Left hindlimb (tissue), 1 donor: Measurements from ENCODE around the gene RASGEF1B.

Source experiments
- DNase-seq: peaks from one replicate; pipeline ENCODE4 v3.0.0-alpha.2; 2018

Gene RASGEF1B

GRCh38 chr4:81471588-81472280 lies at the start of gene RASGEF1B:
RASGEF1B (minus strand) TSS chr4:81471907; CDS start chr4:81459508, 12,399 bp downstream.
- peak; percentile 89 for DNase-seq

GRCh38 chr4:81519856-81520255 lies 48.1 kb upstream of the RASGEF1B start:
- DNase-seq: no peak

DNA sequence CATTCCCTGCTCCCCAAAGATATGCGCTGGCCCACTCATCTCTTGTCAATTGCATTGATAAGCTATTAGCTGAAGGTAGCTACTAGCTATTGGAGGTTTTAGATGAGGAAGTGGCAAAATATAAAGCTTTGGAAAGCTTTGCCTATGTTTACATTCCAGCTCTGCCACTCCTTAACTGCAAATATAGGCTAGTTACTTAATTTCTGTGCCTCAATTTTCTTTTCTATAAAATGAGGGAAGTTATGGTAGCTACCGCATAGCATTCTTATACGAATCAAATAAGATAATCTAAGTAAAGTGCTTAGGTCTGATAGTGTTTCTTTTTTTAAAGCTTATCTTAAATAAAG lies 47.7 kb upstream of the RASGEF1B start:
- no peak for DNase-seq

DNA sequence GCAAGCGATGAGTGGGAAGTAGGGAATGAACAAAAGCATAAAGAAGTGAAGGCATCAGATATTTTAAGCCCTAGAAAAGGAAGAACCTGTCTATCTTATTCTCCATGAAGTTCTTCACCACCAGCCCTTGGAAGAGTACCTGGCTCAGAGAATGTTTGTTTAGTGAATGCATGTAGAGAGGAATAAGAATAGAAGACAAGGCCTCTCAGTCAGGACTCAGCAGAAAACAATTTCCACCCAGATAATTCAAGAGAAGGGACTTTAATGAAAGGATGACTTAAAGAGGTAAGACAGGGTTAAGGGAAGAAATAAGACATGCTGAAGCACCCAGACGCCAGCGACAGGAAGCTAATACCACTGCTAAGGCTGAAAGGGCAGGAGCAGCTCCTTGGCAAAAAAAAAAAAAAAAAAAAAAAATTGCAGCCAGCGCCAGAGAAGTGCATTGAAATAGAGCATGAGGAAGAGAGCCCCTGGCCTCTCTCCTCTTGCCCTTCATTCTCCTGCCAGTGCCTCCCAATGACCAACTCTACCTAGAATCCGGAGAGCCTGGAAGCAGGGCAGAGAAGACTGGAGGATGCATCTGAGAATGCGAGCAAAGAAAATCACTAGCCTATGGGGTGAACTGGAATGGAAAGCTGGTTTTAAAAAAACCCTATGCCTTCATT lies 47.2 kb upstream of the RASGEF1B start:
- no peak for DNase-seq

GRCh38 chr4:81516241-81516640 lies 44.5 kb upstream of the RASGEF1B start:
- no peak for DNase-seq

- no peak for DNase-seq
These were observed 41.2 kb upstream of the RASGEF1B start for GRCh38 chr4:81512757-81513501.

DNA sequence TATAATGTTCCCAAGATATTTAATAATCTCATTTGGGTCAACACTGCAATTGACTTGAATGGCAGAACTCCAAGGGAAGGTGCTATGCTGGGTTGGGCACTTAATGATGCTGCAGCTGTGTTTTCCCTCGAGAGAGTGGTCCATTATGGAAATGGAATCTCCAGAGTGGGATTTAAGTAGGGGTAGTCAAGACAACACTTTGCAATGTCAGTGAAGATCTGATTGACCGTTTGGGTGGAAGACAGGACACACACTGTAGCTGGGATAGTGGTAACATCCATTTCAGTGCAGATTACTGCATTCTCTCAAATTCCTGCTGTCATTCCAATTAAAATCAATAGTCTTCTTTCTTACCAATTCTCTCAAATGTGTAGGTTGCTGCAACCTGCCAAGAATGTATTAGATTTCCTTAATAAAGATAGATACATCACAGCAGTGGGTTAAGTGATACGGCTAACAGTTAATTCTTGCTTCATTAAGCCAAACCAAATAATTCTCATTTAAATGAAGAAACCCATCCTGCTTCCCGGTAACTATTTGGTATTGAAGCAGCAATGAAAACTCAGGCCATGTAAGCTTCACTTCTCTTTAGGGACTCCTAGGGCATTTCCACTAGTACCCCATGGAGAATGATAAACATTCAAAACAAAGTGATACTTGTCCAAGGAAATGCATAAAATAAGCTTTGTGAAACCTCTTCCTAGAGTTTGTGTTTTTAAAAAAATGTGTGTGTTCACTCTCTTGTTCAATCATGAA lies 40.5 kb upstream of the RASGEF1B start:
- DNase-seq: no peak

DNA sequence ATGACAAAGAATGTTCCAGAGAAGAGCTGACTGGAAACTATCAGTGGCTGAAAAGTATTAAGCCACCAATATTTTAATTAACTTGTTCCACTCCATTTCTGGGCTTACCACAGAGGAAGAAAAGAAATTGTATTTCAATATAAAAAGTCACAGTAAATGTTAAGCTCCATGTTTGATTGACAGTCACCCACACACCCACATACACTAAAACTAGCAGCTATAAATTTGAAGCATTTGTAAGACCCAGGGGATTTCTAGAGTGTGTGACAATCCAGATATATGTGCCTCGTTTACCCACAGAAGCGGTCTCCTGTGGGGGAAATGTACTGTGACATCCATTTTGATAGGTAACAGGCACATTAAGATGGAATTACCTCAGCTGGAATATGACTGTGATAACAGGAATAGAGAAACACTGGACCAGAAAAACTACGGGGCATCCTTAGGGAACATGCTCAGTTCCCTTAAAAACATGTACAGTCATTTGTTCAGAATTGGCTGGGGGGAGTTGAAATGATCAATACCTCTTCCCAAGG lies 39.0 kb upstream of the RASGEF1B start:
- DNase-seq: no peak

DNA sequence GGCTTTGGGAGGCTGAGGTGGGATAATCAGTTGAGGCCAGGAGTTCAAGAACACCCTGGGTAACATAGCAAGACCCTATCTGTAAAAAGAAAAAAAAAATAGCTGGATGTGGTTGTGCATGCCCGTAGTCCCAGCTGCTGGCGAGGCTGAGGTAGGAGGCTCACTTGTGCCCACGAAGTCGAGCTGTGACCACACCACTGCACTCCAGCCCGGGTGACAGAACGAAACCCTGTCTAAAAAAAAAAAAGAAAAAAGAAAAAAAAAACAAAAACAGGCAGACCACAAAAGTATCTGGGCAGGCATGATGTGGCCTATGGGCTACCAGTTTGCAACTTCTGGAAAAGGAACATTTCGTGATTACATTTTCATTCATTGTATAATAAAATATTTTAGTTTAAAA lies 38.1 kb upstream of the RASGEF1B start:
- no peak for DNase-seq

- no peak for DNase-seq
These were observed 37.5 kb upstream of the RASGEF1B start for GRCh38 chr4:81509191-81509590.

- DNase-seq: no peak
These were observed 36.9 kb upstream of the RASGEF1B start for GRCh38 chr4:81508411-81509185.

DNA sequence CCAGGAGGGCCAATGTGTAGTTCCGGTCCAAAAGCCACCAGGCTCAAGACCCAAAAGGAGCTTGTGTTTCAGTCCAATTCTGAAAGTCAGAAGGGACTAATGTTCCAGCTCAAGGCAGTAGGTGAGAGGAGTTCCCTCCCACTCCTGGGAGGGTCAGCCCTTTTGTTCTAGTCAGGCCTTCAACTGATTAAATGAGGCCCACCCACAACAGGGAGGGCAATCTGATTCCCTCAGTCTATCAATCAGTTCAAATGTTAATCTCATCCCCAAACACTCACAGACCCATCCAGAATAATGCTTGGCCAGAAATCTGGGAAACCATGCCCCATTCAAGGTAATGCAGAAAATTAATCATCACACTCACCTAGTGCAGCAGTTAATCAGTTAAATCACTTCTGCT lies 35.8 kb upstream of the RASGEF1B start:
- DNase-seq: no peak

DNA sequence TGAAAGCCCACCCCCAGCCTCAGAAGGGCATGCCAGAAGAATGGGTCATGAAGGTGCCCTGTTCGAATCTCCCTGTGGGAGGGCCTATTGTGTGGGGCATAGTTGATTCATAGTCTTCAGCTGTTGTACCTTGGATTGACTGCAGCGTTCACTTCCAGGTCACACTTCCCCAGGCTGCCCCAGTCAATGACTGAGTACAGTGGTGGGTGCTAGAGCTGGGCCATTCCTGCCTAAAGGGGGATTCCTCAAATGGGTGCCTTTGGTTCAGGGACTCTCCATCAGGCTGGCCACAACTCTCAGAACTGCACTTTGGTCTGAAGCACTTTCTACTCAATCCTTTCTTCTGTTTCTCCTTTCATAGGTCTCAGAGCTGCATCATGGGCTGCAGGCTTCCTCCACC lies 35.0 kb upstream of the RASGEF1B start:
- no peak for DNase-seq

- no peak for DNase-seq
These were observed 34.0 kb upstream of the RASGEF1B start for GRCh38 chr4:81505726-81506125.

DNA sequence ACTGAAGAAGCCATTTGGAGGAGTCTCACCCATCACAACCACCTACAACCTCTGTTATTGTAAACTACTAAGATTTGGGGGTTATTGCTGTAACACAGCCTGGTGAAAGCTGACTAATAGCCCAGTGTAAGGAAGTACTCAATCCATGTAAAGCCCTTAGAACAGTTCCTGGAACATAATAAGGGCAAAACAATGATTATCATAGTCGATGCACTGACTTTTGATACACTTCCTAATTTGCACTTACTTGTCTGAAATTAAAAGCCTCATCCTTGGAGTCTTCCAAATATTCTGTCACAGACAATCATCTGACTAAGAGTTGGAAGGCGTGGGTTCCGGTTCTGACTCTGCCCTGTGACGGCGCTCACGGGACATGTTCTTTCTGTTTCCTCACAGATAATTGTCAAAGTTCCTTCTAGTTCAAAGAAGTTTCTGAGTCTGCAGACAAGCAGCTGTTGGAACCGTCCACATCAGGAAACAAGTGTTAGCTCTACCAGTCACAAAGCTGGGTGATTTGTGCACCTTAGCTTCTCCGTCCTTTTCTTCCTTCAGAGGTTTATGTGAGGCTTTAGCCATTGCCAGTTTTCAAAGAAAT lies 33.4 kb upstream of the RASGEF1B start:
- no peak for DNase-seq

DNA sequence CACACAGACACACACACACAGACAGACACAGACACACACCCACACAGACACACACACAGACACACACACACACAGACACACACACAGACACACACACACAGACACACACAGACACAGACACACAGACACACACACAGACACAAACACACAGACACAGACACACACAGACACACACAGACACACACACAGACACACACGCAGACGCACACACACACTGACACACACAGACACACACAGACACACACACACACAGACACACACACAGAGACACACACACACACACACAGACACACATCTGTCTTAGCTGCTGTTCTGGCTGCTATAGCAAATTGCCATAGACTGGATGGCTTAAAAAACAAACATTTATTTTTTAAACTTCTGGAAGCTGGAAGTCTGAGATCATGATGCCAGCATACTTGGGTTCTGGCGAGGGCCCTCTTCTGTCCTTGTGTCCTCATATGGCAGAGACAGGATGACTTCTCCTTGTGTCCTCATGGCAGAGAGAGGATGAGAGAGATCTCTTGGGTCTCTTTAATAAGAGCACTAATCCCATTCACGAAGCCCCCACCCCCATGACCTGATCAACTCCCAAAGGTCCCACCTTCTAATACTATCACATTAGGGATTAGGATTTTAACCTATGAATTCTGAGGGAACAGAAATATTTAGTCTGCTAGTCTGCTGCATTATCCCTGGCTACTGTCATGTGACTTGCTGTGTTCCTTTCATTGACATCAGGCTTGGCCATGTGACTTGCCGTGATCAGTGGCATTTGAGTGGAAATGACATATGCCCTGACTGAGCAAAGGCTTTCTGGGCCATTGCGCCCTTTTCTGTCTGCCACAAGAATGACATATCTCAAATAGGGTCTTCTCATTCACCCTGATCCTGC lies 32.7 kb upstream of the RASGEF1B start:
- DNase-seq: no peak

DNA sequence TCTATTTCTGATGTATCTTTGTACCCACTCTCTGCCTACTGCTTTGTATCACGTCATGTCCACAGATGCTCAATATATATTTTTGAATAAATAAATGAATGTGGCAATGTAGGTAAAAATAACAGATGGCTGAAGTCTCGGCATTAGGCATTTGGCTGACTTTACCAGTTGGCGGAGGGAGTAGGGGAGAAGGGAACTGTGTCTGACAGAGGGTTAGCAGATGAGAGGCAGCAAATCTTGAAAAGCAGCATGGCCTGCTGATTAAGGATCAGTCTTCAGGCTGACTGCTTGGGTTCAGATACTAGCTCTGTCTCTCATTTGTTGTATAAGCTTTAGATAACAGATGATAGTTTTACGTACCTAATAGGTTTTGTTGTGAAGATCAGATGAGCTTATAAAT lies 31.9 kb upstream of the RASGEF1B start:
- no peak for DNase-seq

- DNase-seq: no peak
These were observed 30.9 kb upstream of the RASGEF1B start for GRCh38 chr4:81502564-81502963.

DNA sequence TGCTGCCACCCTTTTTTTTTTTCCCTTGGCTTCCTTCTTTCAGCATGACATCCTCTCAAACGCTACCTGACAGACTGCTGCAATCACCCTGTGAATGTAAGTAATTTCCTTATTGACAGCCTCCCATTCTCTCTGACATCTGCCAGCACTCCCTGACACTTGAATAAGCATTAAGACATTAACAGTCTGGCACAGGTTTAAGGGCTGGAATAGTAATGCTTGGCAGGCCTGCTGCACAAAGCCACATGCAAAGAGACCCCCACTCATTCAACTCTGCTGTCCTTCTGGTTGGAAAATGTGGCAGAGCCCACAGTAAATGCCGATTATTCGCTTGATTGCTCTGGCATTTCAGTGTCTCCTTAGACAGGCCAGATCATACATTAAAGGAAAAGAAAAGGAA lies 28.1 kb upstream of the RASGEF1B start:
- DNase-seq: no peak

DNA sequence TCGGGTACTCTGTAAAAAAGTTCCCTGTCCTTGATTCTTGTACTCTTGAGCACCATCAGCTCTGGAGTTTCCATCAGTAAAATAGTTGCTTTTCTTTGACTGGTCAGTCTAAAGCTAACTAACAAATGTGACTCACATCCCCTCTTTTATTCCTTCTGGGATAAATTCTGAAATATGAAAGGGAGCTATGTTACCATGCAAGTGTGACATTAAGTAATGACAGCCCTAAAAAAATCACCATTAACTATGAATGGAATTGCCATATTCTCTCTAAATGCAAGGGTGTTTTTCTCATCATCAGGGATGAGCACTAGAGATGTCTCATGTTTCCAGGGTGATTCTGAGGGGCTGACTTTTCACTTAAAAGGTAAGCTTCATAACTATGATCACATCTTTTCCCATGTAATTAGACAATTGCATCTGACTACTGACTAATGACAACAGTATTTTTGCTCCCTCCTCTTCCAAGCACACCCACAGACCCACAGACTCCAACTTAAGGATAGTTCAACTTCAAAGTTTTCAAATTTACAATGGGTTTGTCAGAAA lies 26.9 kb upstream of the RASGEF1B start:
- DNase-seq: no peak
